ENCODE results near the gene NT5C2.

NT5C2 gene

GRCh38 chr10:103054621-103055020 lies 138.5 kb downstream of the NT5C2 start:
- no peak for DNase-seq

DNA sequence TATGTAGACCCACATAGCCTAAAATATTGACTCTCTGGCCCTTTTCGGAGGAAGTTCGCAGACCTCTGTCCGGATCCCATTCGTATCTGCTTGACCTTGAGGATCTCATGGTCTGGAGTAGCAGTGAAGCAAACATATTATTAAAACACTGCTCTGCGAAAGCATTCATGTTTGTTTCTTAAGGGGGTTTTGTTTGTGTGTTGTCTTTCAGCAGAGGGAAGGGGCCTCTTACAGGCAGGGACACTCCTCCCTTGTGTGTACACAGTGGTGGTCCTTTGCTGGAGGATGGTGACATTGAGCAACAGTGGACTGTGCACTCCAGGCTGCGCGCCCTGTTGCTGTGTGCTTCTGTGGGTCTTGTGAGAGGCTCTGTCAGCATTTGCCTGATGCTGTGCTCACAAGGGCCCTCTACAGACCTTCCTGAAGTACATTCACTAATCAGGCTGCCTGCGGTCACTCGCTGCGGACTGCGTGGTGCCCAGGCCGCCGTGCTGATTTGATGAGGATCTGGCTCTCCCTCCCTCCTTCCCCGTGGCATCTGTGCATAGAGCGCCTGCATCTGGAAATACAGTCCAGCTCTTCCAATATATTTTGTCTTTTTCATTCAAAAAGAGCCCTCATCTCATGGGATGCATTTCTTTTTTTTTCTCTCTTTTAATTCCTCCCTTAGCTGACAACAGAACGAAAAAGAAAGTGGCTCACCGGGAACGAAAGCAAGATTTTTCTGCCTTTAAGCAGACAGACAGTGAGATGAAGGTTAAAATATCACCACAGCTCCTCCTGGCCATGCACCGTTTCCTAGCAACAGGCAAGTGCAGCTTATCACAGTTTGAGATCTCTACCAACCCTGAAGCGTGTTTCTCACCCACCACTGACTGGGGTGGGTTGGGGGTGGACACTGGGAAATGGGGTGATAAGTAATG lies 139.2 kb downstream of the NT5C2 start:
- peak; percentile 36 for DNase-seq

GRCh38 chr10:103049237-103049636 lies 143.8 kb downstream of the NT5C2 start:
- no peak for DNase-seq

DNA sequence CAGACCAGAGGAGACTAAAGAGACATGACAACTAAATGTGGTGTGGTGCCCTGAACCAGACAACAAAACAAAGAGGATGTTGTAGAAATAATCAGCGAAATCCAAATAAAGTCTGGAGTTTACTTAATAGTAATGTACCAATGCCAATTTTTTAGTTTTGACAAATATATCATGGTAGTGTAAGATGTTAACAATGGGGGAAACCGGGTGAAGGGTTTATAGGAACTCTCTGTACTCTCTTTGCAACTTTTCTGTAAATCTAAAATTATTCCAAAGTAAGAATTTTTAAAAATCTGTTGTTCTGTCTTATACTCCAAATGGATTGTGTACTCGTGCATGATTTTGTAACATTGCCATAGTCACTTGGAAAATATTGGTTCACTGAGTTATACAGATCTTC lies 145.7 kb downstream of the NT5C2 start:
- no peak for DNase-seq

DNA sequence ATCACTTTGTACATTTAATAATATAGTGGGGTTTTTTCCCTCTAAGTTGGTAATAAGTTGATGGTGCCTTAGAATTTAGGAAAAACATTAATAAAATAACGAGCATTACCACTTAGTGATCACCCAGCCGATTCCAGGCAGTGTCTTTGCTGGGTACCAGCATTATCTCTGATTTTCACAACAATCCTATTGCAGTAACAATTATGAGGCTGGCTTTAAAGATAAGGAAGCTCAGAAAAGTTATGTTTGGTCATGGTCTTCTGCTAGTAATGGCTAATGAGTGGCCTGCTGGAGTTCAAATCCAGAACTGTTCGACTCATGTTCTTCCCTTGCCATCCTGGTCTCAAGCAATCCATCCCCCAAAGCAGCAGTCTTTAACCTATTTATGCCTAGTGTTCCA lies 147.1 kb downstream of the NT5C2 start:
- DNase-seq, result no peak

DNA sequence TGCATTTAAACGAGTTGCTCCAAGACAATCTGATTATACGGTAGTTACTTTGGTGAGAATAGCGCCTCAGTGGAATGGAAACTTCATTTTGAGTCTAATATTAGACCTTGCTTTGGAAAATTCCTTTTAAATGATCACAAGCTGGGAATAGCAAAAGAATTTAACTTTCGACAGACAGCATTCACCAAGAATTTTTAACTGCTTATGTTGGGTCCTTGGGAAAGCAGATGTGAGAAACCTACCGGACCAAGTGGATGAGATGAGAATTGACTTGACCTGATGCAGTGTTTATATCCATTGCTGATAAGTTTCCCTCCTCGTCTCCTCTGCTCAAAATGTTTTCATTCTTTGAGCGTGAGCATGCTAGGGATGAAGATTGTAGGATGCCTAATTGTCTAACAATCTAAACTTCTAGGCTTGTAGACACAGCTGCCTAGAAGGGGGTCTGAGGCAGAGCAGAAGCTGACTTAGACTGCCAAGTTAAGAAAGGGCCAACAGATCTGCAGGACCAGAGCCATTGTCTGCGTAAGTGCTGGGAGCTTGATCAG lies 148.1 kb downstream of the NT5C2 start:
- DNase-seq, result no peak

DNA sequence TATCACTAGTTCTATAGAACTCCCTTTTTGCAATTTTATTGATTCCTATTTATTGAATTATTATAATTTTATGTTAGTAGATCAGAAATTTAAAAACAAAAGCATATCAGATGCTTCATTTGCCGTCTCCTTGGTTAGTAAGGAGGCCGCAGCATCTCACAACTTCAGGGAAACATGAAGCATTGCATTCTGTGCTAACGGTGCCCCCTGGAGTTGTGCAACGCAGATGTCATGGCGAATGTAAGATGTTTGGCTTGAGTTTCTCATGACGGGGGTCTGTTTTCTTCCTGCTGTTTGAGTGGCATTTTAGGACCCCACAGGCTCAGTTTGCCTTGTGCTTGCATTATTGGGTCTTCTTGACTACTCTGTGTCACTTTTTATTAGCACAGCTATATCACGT lies 150.2 kb downstream of the NT5C2 start:
- DNase-seq, result no peak

- no peak for DNase-seq
Observed at GRCh38 chr10:103042129-103042528, 150.9 kb downstream of the NT5C2 start.

DNA sequence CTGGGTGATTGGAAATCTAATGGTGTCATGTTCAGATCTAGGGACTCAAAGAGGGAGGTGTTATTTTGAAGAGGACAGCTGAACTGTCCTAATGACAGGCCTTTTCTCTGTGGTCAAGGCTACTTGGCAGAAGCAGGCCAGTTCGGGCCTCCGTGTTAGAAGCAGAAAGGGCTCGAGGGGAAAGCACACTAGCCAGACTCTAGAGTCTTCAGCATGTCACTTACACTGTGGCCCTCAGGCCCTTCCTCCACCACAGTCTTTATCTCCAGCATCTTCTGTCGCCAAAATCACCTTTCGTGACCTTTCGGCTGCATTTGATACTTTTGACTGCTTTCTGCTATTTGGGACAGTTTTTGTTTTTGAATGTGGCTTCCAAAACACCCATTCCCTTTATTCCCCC lies 151.7 kb downstream of the NT5C2 start:
- DNase-seq, result no peak

DNA sequence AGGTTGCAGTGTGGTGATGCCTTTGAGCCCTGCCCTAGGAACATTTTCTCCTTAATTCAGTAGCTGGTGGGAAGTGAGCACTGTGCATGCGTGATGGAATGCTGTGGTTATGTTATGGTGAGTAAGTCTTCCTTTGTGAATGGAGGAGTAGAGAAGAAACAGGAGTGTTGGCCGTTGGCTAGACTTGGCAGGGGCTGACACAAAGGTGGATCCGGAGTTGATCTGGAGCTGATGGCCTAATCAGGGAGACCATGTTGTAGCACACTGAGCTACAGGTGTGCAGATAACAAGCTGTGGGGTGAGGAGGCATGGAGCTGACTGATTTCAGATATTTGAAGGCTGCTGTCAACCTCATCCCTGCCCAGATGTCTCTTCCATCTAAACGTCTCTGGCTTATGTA lies 152.7 kb downstream of the NT5C2 start:
- DNase-seq, result no peak

DNA sequence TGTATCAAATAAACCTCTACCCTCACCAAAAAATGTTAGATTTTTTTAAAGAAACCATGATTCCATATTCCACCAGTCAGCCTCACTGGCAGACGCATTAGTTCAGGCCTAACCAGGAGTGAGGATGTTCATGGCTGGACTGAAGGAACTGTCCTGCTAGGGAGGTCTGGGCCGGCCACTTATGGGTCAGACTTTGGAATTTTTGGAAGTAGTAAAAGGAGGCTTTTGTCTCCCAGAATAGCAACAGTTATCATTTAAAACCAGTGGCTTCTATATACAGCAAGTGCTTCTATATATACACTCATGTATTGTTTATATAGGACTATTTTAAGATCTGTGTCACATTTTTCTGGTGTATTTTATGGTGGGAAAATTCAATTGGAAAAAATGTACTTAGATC lies 154.5 kb downstream of the NT5C2 start:
- DNase-seq, result no peak

All from activated CD4-positive, alpha-beta T cell treated with anti-CD3 and anti-CD28 coated beads, Interleukin-2, amount 50 U/mL, for 1 hour (primary cell).